MCF 10A (cell line): Measurements from ENCODE around the gene ZSCAN31. TPM values are rescaled to one million over a fixed set of nuclear protein-coding genes. Genes with fewer than 3 reads are reported as not detected.

Source experiments
- BruUV-seq: library from RNA; stranded (reverse); fragments of 400-500 nt; replicated peaks from 2 replicates; lab custom pipeline; 2021; lab: Mats Ljungman, UMichigan
- CTCF ChIA-PET: fragments of 300-600 bp; sonication (Branson Sonifier 250); formaldehyde crosslinking; extraction: SDS; loops from one replicate; lab custom pipeline; 2021; ENCODE audit warnings: antibody characterized with exemption, inconsistent platforms; lab: Yijun Ruan, JAX
- POLR2A ChIA-PET: fragments of 300-600, 350-650 bp; sonication (Branson Sonifier 250); formaldehyde crosslinking; extraction: SDS; loops from one replicate; lab custom pipeline; 2020; ENCODE audit warnings: antibody characterized with exemption, inconsistent platforms; lab: Yijun Ruan, JAX
- DNase-seq: peaks from one replicate; pipeline ENCODE4 v3.0.0-alpha.2; 2018; ENCODE audit not compliant: unreplicated experiment
- H3K27ac Mint-ChIP-seq: one replicate; pipeline ENCODE4 v1.8.0; 2022; ENCODE audit warnings: mild to moderate bottlenecking, low read depth, mixed read lengths; ENCODE audit not compliant: unreplicated experiment
- H3K27me3 Mint-ChIP-seq: one replicate; pipeline ENCODE4 v1.8.0; 2022; ENCODE audit warnings: mixed read lengths; ENCODE audit not compliant: insufficient read depth, unreplicated experiment
- H3K36me3 Mint-ChIP-seq: one replicate; pipeline ENCODE4 v1.8.0; 2022; ENCODE audit warnings: mild to moderate bottlenecking, moderate library complexity, mixed read lengths; ENCODE audit not compliant: insufficient read depth, unreplicated experiment
- H3K4me1 Mint-ChIP-seq: one replicate; pipeline ENCODE4 v1.8.0; 2022; ENCODE audit warnings: mixed read lengths; ENCODE audit not compliant: insufficient read depth, unreplicated experiment
- H3K4me3 Mint-ChIP-seq: one replicate; pipeline ENCODE4 v1.8.0; 2022; ENCODE audit warnings: mild to moderate bottlenecking, moderate library complexity, mixed read lengths; ENCODE audit not compliant: unreplicated experiment
- H3K9me3 Mint-ChIP-seq: one replicate; pipeline ENCODE4 v1.8.0; 2022; ENCODE audit warnings: mixed read lengths; ENCODE audit not compliant: unreplicated experiment
- CTCF ChIP-seq: fragments of 200-600 bp; IDR thresholded peaks from one replicate; pipeline ENCODE4 v1.8.0; 2022; ENCODE audit warnings: antibody characterized with exemption, mild to moderate bottlenecking; ENCODE audit not compliant: unreplicated experiment
- intact Hi-C: fragments of 100-400 bp; cut with micrococcal nuclease; formaldehyde crosslinking; loops from 2 replicates; pipeline ENCODE4 v1.14.1; 2022
- total RNA-seq: library from RNA; stranded (reverse); gene quantifications from 2 replicates; pipeline ENCODE4 v1.2.3, GENCODE V29; 2022

Gene ZSCAN31
- total RNA-seq, 1 experiment from 2014 or later: 5.0 TPM

- peaks cover 16% of the 10 kb centered on the region for H3K9me3 Mint-ChIP-seq
- H3K4me3 Mint-ChIP-seq: no peak overlapping the region
- H3K27me3 Mint-ChIP-seq: no peaks in the 10 kb centered on the region
- intact Hi-C loops: no loop called here
- no peaks in the 10 kb centered on the region for H3K36me3 Mint-ChIP-seq
- H3K4me1 Mint-ChIP-seq: no peaks in the 10 kb centered on the region
- no peak for DNase-seq
- no peak for TF ChIP-seq CTCF
- H3K27ac Mint-ChIP-seq: no peak overlapping the region
- no TSS peak for BruUV-seq
- ChIA-PET CTCF (no interaction called here), POLR2A (interaction anchor here (1.0 to 1.5 kb wide), 3 partner anchors 9 to 66 kb away, joined by 3 to 6 read pairs (median 5); partner anchors contain the start of gene ZSCAN26)
Measured at GRCh38 chr6:28333599-28334018, 2.3 kb downstream of the ZSCAN31 start.

- no peaks in the 10 kb centered on the region for H3K27me3 Mint-ChIP-seq
- H3K27ac Mint-ChIP-seq: no peak overlapping the region
- ChIA-PET CTCF (no interaction called here), POLR2A (interaction anchor here (0.5 to 1.1 kb wide), 6 partner anchors 8 to 227 kb away, joined by 3 to 6 read pairs (median 3); partner anchors contain the start of gene PGBD1)
- H3K36me3 Mint-ChIP-seq: no peaks in the 10 kb centered on the region
- BruUV-seq: no TSS peak
- H3K9me3 Mint-ChIP-seq: peaks cover 17% of the 10 kb centered on the region
- DNase-seq: no peak
- no peaks in the 10 kb centered on the region for H3K4me1 Mint-ChIP-seq
- no peak for TF ChIP-seq CTCF
- no peak overlapping the region for H3K4me3 Mint-ChIP-seq
- intact Hi-C loops: no loop called here
Measured at GRCh38 chr6:28333047-28333446, 2.9 kb downstream of the ZSCAN31 start.

GRCh38 chr6:28330041-28330440, 5.9 kb downstream of the ZSCAN31 start:
- Mint-ChIP-seq H3K4me3 (no peak overlapping the region), H3K27ac (no peak overlapping the region), H3K4me1 (no peaks in the 10 kb centered on the region), H3K9me3 (peaks cover 33% of the 10 kb centered on the region), H3K36me3 (peaks cover 10% of the 10 kb centered on the region), H3K27me3 (no peaks in the 10 kb centered on the region)
- no peak for TF ChIP-seq CTCF
- BruUV-seq: no TSS peak
- DNase-seq: no peak
- CTCF ChIA-PET: interaction anchor here (0.6 to 0.7 kb wide), 2 partner anchors 23 to 1684 kb away, joined by 3 read pairs; no protein-coding TSS in a partner anchor
- POLR2A ChIA-PET: no interaction called here
- intact Hi-C loops: no loop called here

DNA sequence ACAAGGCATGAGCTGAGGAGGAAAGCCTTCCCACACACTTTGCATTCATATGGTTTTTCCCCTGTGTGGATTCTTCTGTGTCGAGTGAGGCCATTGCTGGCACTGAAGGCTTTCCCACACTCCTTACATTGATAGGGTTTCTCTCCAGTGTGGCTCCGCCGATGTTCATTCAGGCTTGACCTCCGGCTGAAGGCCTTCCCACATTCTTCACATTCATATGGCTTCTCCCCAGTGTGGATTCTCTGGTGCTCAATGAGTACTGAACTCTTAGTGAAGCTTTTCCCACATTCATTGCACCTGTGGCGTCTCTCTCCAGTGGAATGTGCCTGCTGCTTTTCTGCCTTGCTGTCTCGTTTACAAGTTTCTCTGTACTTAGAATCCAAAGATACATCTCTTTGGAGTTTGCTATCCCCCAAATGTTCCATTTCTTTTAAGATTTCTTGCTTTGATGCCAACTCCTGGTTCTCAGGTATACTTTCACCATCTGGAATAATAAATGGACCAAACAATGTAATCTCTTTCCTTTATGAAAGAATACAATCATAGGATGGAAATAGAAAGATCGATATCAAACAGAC, 9.5 kb downstream of the ZSCAN31 start:
- no TSS peak for BruUV-seq
- Mint-ChIP-seq H3K4me1 (no peaks in the 10 kb centered on the region), H3K9me3 (peaks cover 48% of the 10 kb centered on the region), H3K36me3 (peaks cover 10% of the 10 kb centered on the region), H3K4me3 (no peak overlapping the region), H3K27ac (no peak overlapping the region), H3K27me3 (no peaks in the 10 kb centered on the region)
- no peak for DNase-seq
- ChIA-PET CTCF (interaction anchor here (1.1 kb wide), 1 partner anchor 28 kb away, joined by 4 read pairs; no protein-coding TSS in a partner anchor), POLR2A (interaction anchor here (1.1 kb wide), 1 partner anchor 9 kb away, joined by 3 read pairs; no protein-coding TSS in a partner anchor)
- intact Hi-C loops: no loop called here
- no peak for TF ChIP-seq CTCF
